HCT116 (cell line): ENCODE measurements around the gene HSPA12A.

Experiments used
- CTCF ChIP-seq, 3 experiments: fragments of 200-600 bp in 1 of 3; sonication (generic) in 1 of 3; IDR thresholded peaks in 2 of 3; conservative IDR thresholded peaks in 1 of 3; 2 replicates each; pipeline ENCODE4 v1.5.1; 2012 to 2017; ENCODE audit warnings: low read depth in 2 of 3, low read length in 2 of 3, antibody characterized with exemption in 1 of 3, borderline replicate concordance in 1 of 3, control low read depth in 1 of 3, mild to moderate bottlenecking in 1 of 3, mixed read lengths in 1 of 3, mixed run types in 1 of 3, moderate library complexity in 1 of 3; ENCODE audit not compliant: insufficient read depth in 1 of 3
- EGR1 ChIP-seq: IDR thresholded peaks from 2 replicates; pipeline ENCODE4 v1.6.1; 2012; ENCODE audit warnings: low read depth
- EZH2phosphoT487 ChIP-seq: fragments of 200-600 bp; IDR thresholded peaks from 2 replicates; pipeline ENCODE4 v1.6.1; 2018; ENCODE audit warnings: antibody characterized with exemption, borderline replicate concordance
- POLR2A ChIP-seq: IDR thresholded peaks from 2 replicates; pipeline ENCODE4 v1.7.0; 2011; ENCODE audit warnings: borderline replicate concordance; ENCODE audit not compliant: insufficient read depth, insufficient read length; ENCODE audit errors: extremely low read depth
- TCF7L2 ChIP-seq: IDR thresholded peaks from 2 replicates; pipeline ENCODE4 v1.7.0; 2011; ENCODE audit warnings: borderline replicate concordance, inconsistent platforms; ENCODE audit not compliant: insufficient read depth, insufficient read length; ENCODE audit errors: extremely low read depth
- ZFX ChIP-seq: fragments of 450-650 bp; IDR thresholded peaks from 2 replicates; pipeline ENCODE4 v1.6.1; 2017

GRCh38 chr10:116659049-116659670 lies 83.2 kb downstream of the HSPA12A start:
- TF ChIP-seq CTCF (IDR thresholded peaks at IDR 0.05 in 2 of 3, conservative IDR thresholded peaks at IDR 0.05 in 1 of 3; ENCODE audit: borderline replicate concordance in 1 of 3, insufficient read depth in 1 of 3, low read depth in 2 of 3, low read length in 2 of 3) (no peak), ZFX (no peak), POLR2A (no peak), EGR1 (no peak), EZH2phosphoT487 (no peak), TCF7L2 (no peak)
